Right lobe of liver (tissue), 4 donors: ENCODE data around the gene CCDC184.

Source experiments
- CTCF ChIP-seq, 4 donors: fragments of 200-600 bp in 3 of 4; fragments of 450-650 bp in 1 of 4; IDR thresholded peaks; one replicate each; pipeline versions ENCODE4 v1.5.1 to v1.8.0; 2016 to 2022; ENCODE audit warnings: antibody characterized with exemption in 4 of 4, mild to moderate bottlenecking in 2 of 4
- POLR2A ChIP-seq: fragments of 450-650 bp; IDR thresholded peaks from one replicate; pipeline ENCODE4 v1.6.1; 2017; ENCODE audit warnings: antibody characterized with exemption, mild to moderate bottlenecking
- donor health status: DM: no; HTN: no; CAD: no.
- donor health status: DM: no; HTN: no; CAD: no.
- donor health status: DM: no; HTN: yes; CAD: no.

GRCh38 chr12:48183876-48184548 is 568 bp downstream of the CCDC184 start:
- TF ChIP-seq POLR2A, result no peak
- no peak for TF ChIP-seq CTCF (IDR thresholded peaks at IDR 0.05)
